H9 (cell line): ENCODE results near the gene NOG. TPM values are rescaled to one million over a fixed set of nuclear protein-coding genes. Genes with fewer than 3 reads are reported as not detected.

Experiments used
- DNase-seq: peaks from one replicate; pipeline ENCODE4 v3.0.0-alpha.2; 2017
- H2AFZ ChIP-seq: one replicate; pipeline ENCODE4 v1.6.1; 2013; ENCODE audit warnings: mild to moderate bottlenecking, low read length, control low read depth, moderate library complexity
- H2AK5ac ChIP-seq: 2 replicates; pipeline ENCODE4 v1.6.1; 2013; ENCODE audit warnings: low read length, control low read depth, mixed read lengths; ENCODE audit not compliant: insufficient read length
- H2BK120ac ChIP-seq: one replicate; pipeline ENCODE4 v1.6.1; 2013; ENCODE audit warnings: low read depth, mild to moderate bottlenecking, low read length, control low read depth, inconsistent platforms; ENCODE audit not compliant: poor library complexity, severe bottlenecking
- H2BK12ac ChIP-seq: 2 replicates; pipeline ENCODE4 v1.6.1; 2013; ENCODE audit warnings: low read length, control low read depth, mixed read lengths, low read depth; ENCODE audit not compliant: insufficient read length
- H2BK15ac ChIP-seq: 2 replicates; pipeline ENCODE4 v1.6.1; 2013; ENCODE audit warnings: low read depth, low read length, control low read depth
- H2BK20ac ChIP-seq: one replicate; pipeline ENCODE4 v1.6.1; 2013; ENCODE audit warnings: low read depth, mild to moderate bottlenecking, low read length, control low read depth, inconsistent platforms; ENCODE audit not compliant: poor library complexity, severe bottlenecking
- H2BK5ac ChIP-seq: 2 replicates; pipeline ENCODE4 v1.6.1; 2013; ENCODE audit warnings: low read length, control low read depth, mixed read lengths; ENCODE audit not compliant: insufficient read length
- H3K14ac ChIP-seq: 2 replicates; pipeline ENCODE4 v1.6.1; 2013; ENCODE audit warnings: low read length, control low read depth; ENCODE audit not compliant: insufficient read depth
- H3K18ac ChIP-seq: 2 replicates; pipeline ENCODE4 v1.6.1; 2013; ENCODE audit warnings: low read depth, mild to moderate bottlenecking, mixed read lengths, low read length, control low read depth; ENCODE audit not compliant: insufficient read length
- H3K23ac ChIP-seq: 2 replicates; pipeline ENCODE4 v1.6.1; 2013; ENCODE audit warnings: low read length, control low read depth, mixed read lengths, low read depth; ENCODE audit not compliant: insufficient read length
- H3K23me2 ChIP-seq: 2 replicates; pipeline ENCODE4 v1.6.1; 2013; ENCODE audit warnings: low read depth, mild to moderate bottlenecking, mixed read lengths, low read length, control low read depth; ENCODE audit not compliant: insufficient read length, poor library complexity, severe bottlenecking
- H3K27ac ChIP-seq: 2 replicates; pipeline ENCODE4 v1.5.1; 2013; ENCODE audit warnings: low read length, control low read depth, mixed read lengths, low read depth; ENCODE audit not compliant: insufficient read length
- H3K27me3 ChIP-seq: 2 replicates; pipeline ENCODE4 v1.6.1; 2013; ENCODE audit warnings: low read length, control low read depth, inconsistent platforms; ENCODE audit not compliant: insufficient read depth
- H3K4ac ChIP-seq: 2 replicates; pipeline ENCODE4 v1.6.1; 2013; ENCODE audit warnings: low read depth, mild to moderate bottlenecking, control low read depth, inconsistent platforms, low read length, moderate library complexity
- H3K4me1 ChIP-seq: 2 replicates; pipeline ENCODE4 v1.6.1; 2013; ENCODE audit warnings: low read length, control low read depth, inconsistent platforms; ENCODE audit not compliant: insufficient read depth
- H3K4me2 ChIP-seq: 2 replicates; pipeline ENCODE4 v1.6.1; 2013; ENCODE audit warnings: low read length, control low read depth, mixed read lengths; ENCODE audit not compliant: insufficient read length, insufficient read depth
- H3K56ac ChIP-seq: 2 replicates; pipeline ENCODE4 v1.6.1; 2013; ENCODE audit warnings: low read depth, mild to moderate bottlenecking, mixed read lengths, low read length, control low read depth; ENCODE audit not compliant: insufficient read length
- H3K79me1 ChIP-seq: 2 replicates; pipeline ENCODE4 v1.6.1; 2013; ENCODE audit warnings: low read depth, mild to moderate bottlenecking, moderate library complexity, low read length, control low read depth, inconsistent platforms; ENCODE audit not compliant: insufficient read depth, poor library complexity, severe bottlenecking
- H3K79me2 ChIP-seq: 2 replicates; pipeline ENCODE4 v1.6.1; 2013; ENCODE audit warnings: low read length, control low read depth, inconsistent platforms; ENCODE audit not compliant: insufficient read depth
- H3K9ac ChIP-seq: 2 replicates; pipeline ENCODE4 v1.6.1; 2013; ENCODE audit warnings: low read length, control low read depth, mixed read lengths; ENCODE audit not compliant: insufficient read length; ENCODE audit errors: extremely low read depth
- H3K9me3 ChIP-seq: one replicate; pipeline ENCODE4 v1.6.1; 2013; ENCODE audit warnings: low read depth, low read length, inconsistent platforms; ENCODE audit not compliant: control insufficient read depth
- H3T11ph ChIP-seq: one replicate; pipeline ENCODE4 v1.6.1; 2013; ENCODE audit warnings: mild to moderate bottlenecking, low read length, control low read depth, inconsistent platforms
- H4K20me1 ChIP-seq: one replicate; pipeline ENCODE4 v1.6.1; 2013; ENCODE audit not compliant: control insufficient read depth, insufficient read length, insufficient read depth
- H4K5ac ChIP-seq: 2 replicates; pipeline ENCODE4 v1.6.1; 2013; ENCODE audit warnings: low read depth, mild to moderate bottlenecking, mixed read lengths, low read length, control low read depth; ENCODE audit not compliant: insufficient read length
- H4K8ac ChIP-seq: replicated peaks from 2 replicates; pipeline ENCODE4 v1.6.1; 2013; ENCODE audit warnings: low read length, control low read depth, mixed read lengths, low read depth; ENCODE audit not compliant: insufficient read length
- H4K91ac ChIP-seq: 2 replicates; pipeline ENCODE4 v1.6.1; 2013; ENCODE audit warnings: low read depth, mild to moderate bottlenecking, moderate library complexity, mixed read lengths, low read length, control low read depth; ENCODE audit not compliant: insufficient read length
- H3K27ac Mint-ChIP-seq, 3 experiments: 2 replicates in 2 of 3; 3 replicates in 1 of 3; pipeline ENCODE4 v1.8.0; 2020 to 2021; ENCODE audit warnings: mixed read lengths in 3 of 3, mild to moderate bottlenecking in 1 of 3, moderate library complexity in 1 of 3
- H3K27me3 Mint-ChIP-seq: 2 replicates; pipeline ENCODE4 v1.8.0; 2021; ENCODE audit warnings: low read depth, mild to moderate bottlenecking, moderate library complexity, mixed read lengths
- H3K36me3 Mint-ChIP-seq, 3 experiments: 2 replicates in 2 of 3; 3 replicates in 1 of 3; pipeline ENCODE4 v1.8.0; 2020 to 2021; ENCODE audit warnings: low read depth in 3 of 3, mixed read lengths in 3 of 3; ENCODE audit not compliant: insufficient read depth in 1 of 3
- H3K4me1 Mint-ChIP-seq, 2 experiments: 2 replicates each; pipeline ENCODE4 v1.8.0; 2020; ENCODE audit warnings: mixed read lengths in 2 of 2
- H3K4me3 Mint-ChIP-seq, 2 experiments: 2 replicates in 1 of 2; 3 replicates in 1 of 2; pipeline ENCODE4 v1.8.0; 2020 to 2021; ENCODE audit warnings: mild to moderate bottlenecking in 2 of 2, mixed read lengths in 2 of 2, moderate library complexity in 1 of 2
- H3K9me3 Mint-ChIP-seq, 2 experiments: 2 replicates in 1 of 2; 3 replicates in 1 of 2; pipeline ENCODE4 v1.8.0; 2020; ENCODE audit warnings: mild to moderate bottlenecking in 2 of 2, mixed read lengths in 2 of 2, moderate library complexity in 1 of 2
- WGBS: extraction: QIAGEN DNeasy Blood & Tissue Kit; methylation state at CpG from one replicate; pipeline ENCODE4 v1.1.7; 2013; ENCODE audit warnings: missing lambda C conversion rate, low lambda C conversion rate, mixed read lengths; ENCODE audit not compliant: insufficient read length; ENCODE audit errors: extremely low coverage; 5-methylcytosine and 5-hydroxymethylcytosine counted together
- total RNA-seq: library from RNA; stranded (reverse); gene quantifications from 2 replicates; pipeline ENCODE4 v1.2.1, GENCODE V29; 2021
- TF ChIP-seq, protein P1 (sequence below): fragments of 200-600 bp; sonication (generic); conservative IDR thresholded peaks from 3 replicates; pipeline ENCODE4 v1.8.0; 2021; ENCODE audit warnings: antibody characterized with exemption, mild to moderate bottlenecking

NOG gene
- total RNA-seq, 1 experiment from 2014 or later: not detected

DNA sequence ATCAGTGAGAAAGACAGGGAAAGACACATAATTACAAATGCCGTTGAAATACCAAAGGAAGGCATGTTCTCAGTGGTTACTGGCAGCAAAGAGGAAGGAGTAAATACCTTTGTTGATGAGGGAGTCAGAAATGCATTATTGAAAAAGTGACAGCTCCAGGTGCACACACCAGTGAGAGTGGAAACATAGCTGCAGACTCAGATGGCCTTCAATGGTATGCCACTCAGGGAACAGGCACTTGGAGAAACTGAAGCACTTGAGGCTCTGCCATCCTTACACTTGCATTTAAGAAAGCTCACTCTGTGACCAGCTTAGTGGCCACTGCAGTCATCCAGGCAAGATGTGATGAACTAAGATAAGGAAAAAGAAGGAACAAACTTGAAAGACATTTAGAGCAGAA, 29.9 kb downstream of the NOG start:
- H3K14ac ChIP-seq: no peak overlapping the region
- H3K27me3 ChIP-seq: no peaks in the 10 kb centered on the region; the same call in 1 of the 2 replicates
- no peaks in the 10 kb centered on the region for H3K79me2 ChIP-seq
- Mint-ChIP-seq H3K4me1 (peaks cover 18 to 19% of the 10 kb centered on the region in 2 experiments), H3K4me3 (no peak overlapping the region), H3K9me3 (no peaks in the 10 kb centered on the region), H3K27me3 (peaks cover 10% of the 10 kb centered on the region), H3K36me3 (no peaks in the 10 kb centered on the region), H3K27ac (no peak overlapping the region)
- H2BK120ac ChIP-seq: no peak overlapping the region
- H3K79me1 ChIP-seq: no peaks in the 10 kb centered on the region
- no peak overlapping the region for H3K9ac ChIP-seq
- H4K20me1 ChIP-seq: no peaks in the 10 kb centered on the region
- no peak overlapping the region for H2AFZ ChIP-seq
- no peak overlapping the region for H3K27ac ChIP-seq
- H2BK15ac ChIP-seq: no peak overlapping the region
- H4K91ac ChIP-seq: no peak overlapping the region
- no peak overlapping the region for H3K56ac ChIP-seq
- WGBS: no CpG with 5 or more reads among the region's 1 CpG
- no peaks in the 10 kb centered on the region for H3K4me1 ChIP-seq
- no peak for DNase-seq
- no peak overlapping the region for H2BK12ac ChIP-seq
- TF ChIP-seq, protein P1, sequence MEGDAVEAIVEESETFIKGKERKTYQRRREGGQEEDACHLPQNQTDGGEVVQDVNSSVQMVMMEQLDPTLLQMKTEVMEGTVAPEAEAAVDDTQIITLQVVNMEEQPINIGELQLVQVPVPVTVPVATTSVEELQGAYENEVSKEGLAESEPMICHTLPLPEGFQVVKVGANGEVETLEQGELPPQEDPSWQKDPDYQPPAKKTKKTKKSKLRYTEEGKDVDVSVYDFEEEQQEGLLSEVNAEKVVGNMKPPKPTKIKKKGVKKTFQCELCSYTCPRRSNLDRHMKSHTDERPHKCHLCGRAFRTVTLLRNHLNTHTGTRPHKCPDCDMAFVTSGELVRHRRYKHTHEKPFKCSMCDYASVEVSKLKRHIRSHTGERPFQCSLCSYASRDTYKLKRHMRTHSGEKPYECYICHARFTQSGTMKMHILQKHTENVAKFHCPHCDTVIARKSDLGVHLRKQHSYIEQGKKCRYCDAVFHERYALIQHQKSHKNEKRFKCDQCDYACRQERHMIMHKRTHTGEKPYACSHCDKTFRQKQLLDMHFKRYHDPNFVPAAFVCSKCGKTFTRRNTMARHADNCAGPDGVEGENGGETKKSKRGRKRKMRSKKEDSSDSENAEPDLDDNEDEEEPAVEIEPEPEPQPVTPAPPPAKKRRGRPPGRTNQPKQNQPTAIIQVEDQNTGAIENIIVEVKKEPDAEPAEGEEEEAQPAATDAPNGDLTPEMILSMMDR: no peak
- no peak overlapping the region for H4K8ac ChIP-seq
- no peak overlapping the region for H2AK5ac ChIP-seq
- H3T11ph ChIP-seq: no peak overlapping the region
- no peak overlapping the region for H3K18ac ChIP-seq
- no peak overlapping the region for H4K5ac ChIP-seq
- H3K23me2 ChIP-seq: no peaks in the 10 kb centered on the region
- H3K4me2 ChIP-seq: no peak overlapping the region
- no peak overlapping the region for H3K23ac ChIP-seq
- H3K4ac ChIP-seq: no peak overlapping the region
- H2BK20ac ChIP-seq: no peak overlapping the region
- H3K9me3 ChIP-seq: no peaks in the 10 kb centered on the region
- no peak overlapping the region for H2BK5ac ChIP-seq
